Activated B cell treated with CpG ODN at 0.5 μM for 24 hours (primary cell): ENCODE results near the gene EBF3. TPM values are rescaled to one million over a fixed set of nuclear protein-coding genes. Genes with fewer than 3 reads are reported as not detected.

Experiments
- ATAC-seq: fragments of 200-7000 bp; cut with Tn5 transposase; one replicate; pipeline ENCODE4 v1.10.0; 2021; ENCODE audit warnings: low read depth, mild to moderate bottlenecking, moderate library complexity
- CTCF ChIA-PET: fragments of 350-600 bp; sonication (Branson Sonifier 250); formaldehyde crosslinking; loops from one replicate; lab custom pipeline; 2021; ENCODE audit warnings: antibody characterized with exemption; lab: Charles Lee
- POLR2A ChIA-PET: fragments of 350-600 bp; sonication (Branson Sonifier 250); formaldehyde crosslinking; loops from one replicate; lab custom pipeline; 2021; ENCODE audit warnings: antibody characterized with exemption; lab: Charles Lee
- DNase-seq: peaks from one replicate; pipeline ENCODE4 v3.0.0; 2022
- H3K27ac Mint-ChIP-seq: one replicate; pipeline ENCODE4 v1.8.0; 2020; ENCODE audit warnings: mixed read lengths
- H3K27me3 Mint-ChIP-seq: one replicate; pipeline ENCODE4 v1.8.0; 2021; ENCODE audit warnings: mixed read lengths
- H3K36me3 Mint-ChIP-seq: one replicate; pipeline ENCODE4 v1.8.0; 2021; ENCODE audit warnings: low read depth, mixed read lengths
- H3K4me1 Mint-ChIP-seq: one replicate; pipeline ENCODE4 v1.8.0; 2021; ENCODE audit warnings: mixed read lengths
- H3K4me3 Mint-ChIP-seq: one replicate; pipeline ENCODE4 v1.8.0; 2020; ENCODE audit warnings: mild to moderate bottlenecking, mixed read lengths
- H3K9me3 Mint-ChIP-seq: one replicate; pipeline ENCODE4 v1.8.0; 2020; ENCODE audit warnings: mixed read lengths
- intact Hi-C: fragments of 100-400 bp; cut with micrococcal nuclease; formaldehyde crosslinking; loops from one replicate; pipeline ENCODE4 v1.15.1; 2024
- total RNA-seq: library from RNA; stranded (reverse); gene quantifications from 2 replicates; pipeline ENCODE4 v1.2.3, GENCODE V29; 2022
- TF ChIP-seq, protein P1 (sequence below): fragments of 200-600 bp; IDR thresholded peaks from one replicate; pipeline ENCODE4 v1.8.0; 2022; ENCODE audit warnings: antibody characterized with exemption, mild to moderate bottlenecking

Gene EBF3
- total RNA-seq, 1 donor from 2014 or later: not detected

DNA sequence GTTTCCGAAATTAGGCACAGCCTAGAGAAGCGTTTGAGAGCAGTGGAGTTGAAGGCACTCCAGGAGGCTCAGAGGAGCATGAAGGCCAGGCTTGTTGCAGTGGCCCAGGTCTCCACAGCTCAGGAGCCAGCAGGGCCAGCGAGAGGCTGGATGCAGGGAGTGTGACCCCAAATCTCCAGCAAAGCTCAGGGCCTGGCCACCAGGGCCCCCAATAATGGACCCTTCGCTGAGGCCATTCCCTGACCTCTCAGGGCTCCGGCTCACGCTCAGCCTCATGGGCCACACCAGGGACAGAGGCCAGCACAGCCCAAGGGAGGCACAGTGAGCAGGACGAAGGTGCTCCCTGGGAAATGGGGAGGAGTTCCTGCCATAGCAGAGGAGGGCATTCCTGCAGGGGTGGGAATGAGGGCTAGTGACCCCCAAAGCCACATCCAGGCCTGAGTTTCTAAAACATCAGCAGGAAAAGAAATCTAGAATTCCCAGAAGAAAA is 47.5 kb downstream of the EBF3 start:
- ChIA-PET CTCF (no interaction called here), POLR2A (no interaction called here)
- Mint-ChIP-seq H3K4me3 (no peak overlapping the region), H3K4me1 (no peaks in the 10 kb centered on the region), H3K9me3 (no peaks in the 10 kb centered on the region), H3K27me3 (no peaks in the 10 kb centered on the region), H3K36me3 (no peaks in the 10 kb centered on the region), H3K27ac (no peak overlapping the region)
- ATAC-seq (no peak), DNase-seq (no peak)
- TF ChIP-seq, protein P1, sequence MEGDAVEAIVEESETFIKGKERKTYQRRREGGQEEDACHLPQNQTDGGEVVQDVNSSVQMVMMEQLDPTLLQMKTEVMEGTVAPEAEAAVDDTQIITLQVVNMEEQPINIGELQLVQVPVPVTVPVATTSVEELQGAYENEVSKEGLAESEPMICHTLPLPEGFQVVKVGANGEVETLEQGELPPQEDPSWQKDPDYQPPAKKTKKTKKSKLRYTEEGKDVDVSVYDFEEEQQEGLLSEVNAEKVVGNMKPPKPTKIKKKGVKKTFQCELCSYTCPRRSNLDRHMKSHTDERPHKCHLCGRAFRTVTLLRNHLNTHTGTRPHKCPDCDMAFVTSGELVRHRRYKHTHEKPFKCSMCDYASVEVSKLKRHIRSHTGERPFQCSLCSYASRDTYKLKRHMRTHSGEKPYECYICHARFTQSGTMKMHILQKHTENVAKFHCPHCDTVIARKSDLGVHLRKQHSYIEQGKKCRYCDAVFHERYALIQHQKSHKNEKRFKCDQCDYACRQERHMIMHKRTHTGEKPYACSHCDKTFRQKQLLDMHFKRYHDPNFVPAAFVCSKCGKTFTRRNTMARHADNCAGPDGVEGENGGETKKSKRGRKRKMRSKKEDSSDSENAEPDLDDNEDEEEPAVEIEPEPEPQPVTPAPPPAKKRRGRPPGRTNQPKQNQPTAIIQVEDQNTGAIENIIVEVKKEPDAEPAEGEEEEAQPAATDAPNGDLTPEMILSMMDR: no peak
- intact Hi-C loops: no loop called here

DNA sequence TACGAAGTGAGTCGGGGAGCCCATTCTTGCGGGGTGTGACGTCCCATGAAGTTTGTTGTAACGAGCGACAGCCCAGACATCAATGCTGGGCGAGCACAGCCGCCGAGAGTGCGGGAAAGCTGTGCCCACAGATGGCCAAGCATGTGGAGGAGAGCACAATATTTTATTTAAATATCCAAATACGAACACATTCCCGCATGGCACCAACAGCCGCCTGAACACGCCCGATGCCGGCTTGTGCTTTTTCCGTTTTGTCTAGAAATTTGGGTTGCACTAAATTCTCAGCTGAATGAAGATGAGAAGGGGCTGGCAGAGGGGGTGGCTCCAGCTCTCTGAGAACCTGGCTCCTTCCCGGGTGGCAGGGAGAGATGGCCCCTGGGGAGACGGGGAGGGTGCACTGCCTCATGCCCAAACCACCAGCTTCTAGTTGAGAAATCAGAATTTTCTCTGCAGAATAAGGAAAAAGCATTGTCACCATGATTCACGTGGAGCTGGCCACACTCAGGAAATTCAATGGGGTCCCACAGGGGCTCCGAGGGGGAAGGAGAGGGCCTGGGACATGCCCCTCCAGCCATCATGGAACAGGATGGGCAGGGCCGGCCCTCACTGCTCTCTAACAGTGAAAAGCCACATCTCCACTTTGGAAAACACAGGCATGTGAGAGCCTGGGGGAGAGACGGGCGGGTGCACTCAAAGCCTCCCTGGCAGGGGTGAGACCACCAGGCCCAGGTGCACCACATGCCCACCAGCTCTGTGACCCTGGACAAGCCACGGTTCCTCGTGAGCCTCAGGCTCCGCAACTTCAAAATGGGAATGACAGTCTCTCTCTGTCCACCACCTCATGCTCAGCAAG is 48.3 kb downstream of the EBF3 start:
- H3K27me3 Mint-ChIP-seq: no peaks in the 10 kb centered on the region
- H3K36me3 Mint-ChIP-seq: no peaks in the 10 kb centered on the region
- CTCF ChIA-PET: no interaction called here
- ATAC-seq (no peak), DNase-seq (no peak)
- H3K4me3 Mint-ChIP-seq: no peak overlapping the region
- TF ChIP-seq, protein P1: no peak
- no peaks in the 10 kb centered on the region for H3K9me3 Mint-ChIP-seq
- no peak overlapping the region for H3K27ac Mint-ChIP-seq
- intact Hi-C loops: no loop called here
- POLR2A ChIA-PET: no interaction called here
- no peaks in the 10 kb centered on the region for H3K4me1 Mint-ChIP-seq

DNA sequence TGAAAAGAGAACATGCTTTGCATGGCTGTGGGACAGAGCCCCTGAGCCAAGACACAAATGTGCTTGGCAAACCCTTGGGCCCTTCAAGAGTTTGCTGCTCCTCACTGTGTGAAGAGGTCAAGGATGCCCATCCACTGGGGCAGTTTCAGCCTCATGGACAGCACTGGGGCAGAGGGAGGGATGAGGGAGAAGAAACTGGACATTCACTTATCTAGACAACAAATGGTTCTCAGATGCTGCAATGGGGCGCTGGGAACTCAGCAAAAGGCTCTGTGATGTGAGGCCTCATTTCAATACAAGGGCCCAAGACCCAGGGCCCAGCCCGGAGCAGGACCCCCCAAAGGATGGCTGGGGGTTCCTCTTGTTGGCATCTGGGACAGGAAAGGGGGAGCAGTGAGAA is 49.1 kb downstream of the EBF3 start:
- TF ChIP-seq, protein P1: no peak
- ATAC-seq: no peak
- ChIA-PET CTCF (no interaction called here), POLR2A (no interaction called here)
- Mint-ChIP-seq H3K27ac (no peak overlapping the region), H3K36me3 (no peaks in the 10 kb centered on the region), H3K4me3 (no peak overlapping the region), H3K9me3 (no peaks in the 10 kb centered on the region), H3K4me1 (no peaks in the 10 kb centered on the region), H3K27me3 (no peaks in the 10 kb centered on the region)
- DNase-seq: no peak
- intact Hi-C loops: no loop called here

DNA sequence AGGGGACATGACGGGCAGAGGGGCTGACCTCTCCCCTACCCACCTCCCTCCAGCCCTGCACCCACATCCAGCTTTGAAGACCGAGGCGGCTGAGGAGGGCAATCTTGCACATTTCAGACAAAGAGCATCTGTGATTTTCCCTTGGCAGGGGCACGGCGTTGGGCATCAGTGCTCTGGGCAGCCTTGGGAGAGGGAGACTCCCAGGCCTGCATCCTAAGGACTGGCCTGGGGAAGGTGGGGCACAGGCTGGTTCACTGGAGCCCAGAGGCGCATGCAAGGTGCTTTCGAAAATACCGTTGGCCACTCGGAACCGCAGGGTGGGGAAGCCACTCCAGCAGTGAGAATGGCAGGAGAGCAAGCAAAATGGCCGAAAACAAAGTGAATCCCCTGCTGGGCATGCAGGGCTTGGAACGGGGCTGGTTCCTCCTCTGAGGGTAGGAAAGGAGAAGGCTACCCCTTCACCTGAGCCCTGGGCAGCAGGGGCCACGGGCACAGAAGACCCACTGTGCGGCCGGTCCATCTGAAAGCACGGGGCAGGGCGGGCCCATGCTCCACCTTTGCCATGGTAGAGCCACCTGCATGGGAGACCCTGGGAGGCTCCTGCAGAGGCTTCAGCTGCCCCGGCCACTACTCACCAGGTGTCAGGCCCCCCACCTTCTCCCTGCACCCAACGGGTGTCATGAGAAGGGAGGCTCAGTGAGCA is 49.8 kb downstream of the EBF3 start:
- Mint-ChIP-seq H3K4me1 (no peaks in the 10 kb centered on the region), H3K27ac (no peak overlapping the region), H3K36me3 (no peaks in the 10 kb centered on the region), H3K27me3 (no peaks in the 10 kb centered on the region), H3K4me3 (no peak overlapping the region), H3K9me3 (no peaks in the 10 kb centered on the region)
- intact Hi-C loops: no loop called here
- TF ChIP-seq, protein P1: no peak
- ChIA-PET CTCF (no interaction called here), POLR2A (no interaction called here)
- ATAC-seq (no peak), DNase-seq (no peak)

DNA sequence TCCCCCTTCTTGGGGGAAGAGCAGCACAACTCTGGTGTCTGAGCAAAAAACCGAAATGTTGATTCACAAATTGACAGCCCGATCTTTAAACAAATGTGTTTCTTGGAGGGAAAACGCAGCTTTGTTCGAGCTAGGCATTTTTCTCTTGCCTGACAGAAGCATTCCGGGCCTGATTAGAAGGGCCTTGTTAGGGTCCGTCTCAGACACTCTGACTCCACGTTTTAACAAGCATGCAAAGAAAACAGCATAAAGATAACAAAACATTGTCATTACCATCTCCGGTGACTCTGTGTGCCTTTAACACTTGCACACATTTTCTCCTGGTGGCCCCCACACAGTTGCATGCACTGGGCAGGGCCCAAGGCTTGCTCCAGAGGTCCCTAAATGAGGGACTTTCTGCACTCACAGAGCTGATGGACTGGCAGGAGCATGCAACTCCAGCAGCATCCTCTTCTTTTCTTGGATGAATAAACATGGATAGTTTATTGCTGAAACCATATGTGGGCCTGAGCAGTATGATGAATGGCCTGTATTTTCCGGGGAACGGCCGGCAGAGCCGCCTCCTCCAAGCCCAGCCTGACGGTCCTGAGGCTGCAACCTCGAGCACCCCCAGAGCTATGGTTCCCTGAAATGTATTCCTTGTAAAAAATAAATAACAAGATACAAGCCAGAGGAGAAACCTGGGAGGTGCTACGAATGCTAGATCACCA is 50.9 kb downstream of the EBF3 start:
- TF ChIP-seq, protein P1: no peak
- Mint-ChIP-seq H3K4me3 (no peak overlapping the region), H3K4me1 (no peaks in the 10 kb centered on the region), H3K36me3 (no peaks in the 10 kb centered on the region), H3K27ac (no peak overlapping the region), H3K9me3 (no peaks in the 10 kb centered on the region), H3K27me3 (no peaks in the 10 kb centered on the region)
- intact Hi-C loops: no loop called here
- ATAC-seq (no peak), DNase-seq (no peak)
- POLR2A ChIA-PET: no interaction called here
- CTCF ChIA-PET: no interaction called here
